Frontal cortex (tissue), 4 donors: ENCODE measurements around the gene SPATA31A3. TPM values are rescaled to one million over a fixed set of nuclear protein-coding genes. Genes with fewer than 3 reads are reported as not detected.
"Not testable (repeated sequence)": the region's sequence is repeated elsewhere in the genome, so short reads cannot be mapped to it uniquely, and the experiment has no call there.

Experiments
- DNase-seq, 2 donors: peaks; one replicate each; pipeline ENCODE4 v3.0.0; 2012; ENCODE audit warnings: low spot score in 2 of 2
- FAIRE-seq: peaks from 2 replicates; lab custom pipeline; 2012; peaks lifted over from hg19 to GRCh38; lab: Jason Lieb, UNC
- small RNA-seq: library from RNA; depleted of rRNA; stranded (forward); fragments of <200 nt; gene quantifications from one replicate; pipeline ENCODE3, GENCODE V24; 2014
- total RNA-seq: library from RNA; depleted of rRNA; stranded (reverse); fragments of >200 nt; gene quantifications from one replicate; pipeline ENCODE4 v1.2.3, GENCODE V29; 2014
- donor health status: control.
- donor health status: control.
- donor health status: control.

Gene SPATA31A3
- total RNA-seq = not detected

DNA sequence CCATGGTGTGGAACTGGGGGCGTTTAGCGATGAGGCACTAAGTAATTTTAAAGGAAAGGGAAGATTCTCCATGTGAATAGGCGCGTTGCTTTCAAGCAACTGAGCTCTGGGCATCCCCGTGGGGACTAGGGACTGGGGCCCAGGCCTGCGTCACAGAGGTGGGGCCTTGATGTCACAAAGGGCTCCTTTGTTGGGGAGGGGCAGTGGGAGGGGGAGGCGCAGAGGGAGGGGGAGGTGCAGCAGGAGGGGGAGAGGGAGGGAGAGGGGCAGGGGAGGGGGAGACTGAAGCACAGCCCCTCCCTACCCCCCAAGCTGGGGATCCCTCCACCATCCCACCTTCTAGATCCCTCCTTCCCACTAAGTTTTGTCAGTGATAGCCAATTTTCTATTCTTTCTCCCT, at the start of gene SPATA31A3:
SPATA31A3 (minus strand) TSS at position 101 of the 400 bp plus-strand sequence; CDS start at position 72, 29 bp downstream.
- not testable (repeated sequence) for DNase-seq, FAIRE-seq

DNA sequence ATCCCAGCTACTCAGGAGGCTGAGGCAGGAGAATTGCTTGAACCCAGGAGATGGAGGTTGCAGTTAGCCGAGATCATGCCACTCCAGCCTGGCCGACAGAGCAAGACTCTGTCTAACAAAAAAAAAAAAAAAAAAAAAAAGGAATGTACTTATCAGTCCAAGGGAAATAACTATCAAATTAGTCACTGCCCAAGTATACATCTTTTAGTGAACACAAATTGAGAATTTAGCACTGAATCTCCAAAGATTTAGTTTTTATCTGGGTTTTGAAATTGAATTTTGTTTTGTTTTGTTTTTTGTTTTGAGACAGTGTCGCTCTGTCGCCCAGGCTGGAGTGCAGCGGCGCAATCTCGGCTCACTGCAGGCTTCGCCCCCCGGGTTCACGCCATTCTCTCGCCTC, 39.8 kb downstream of the SPATA31A3 start:
- not testable (repeated sequence) for FAIRE-seq, DNase-seq

DNA sequence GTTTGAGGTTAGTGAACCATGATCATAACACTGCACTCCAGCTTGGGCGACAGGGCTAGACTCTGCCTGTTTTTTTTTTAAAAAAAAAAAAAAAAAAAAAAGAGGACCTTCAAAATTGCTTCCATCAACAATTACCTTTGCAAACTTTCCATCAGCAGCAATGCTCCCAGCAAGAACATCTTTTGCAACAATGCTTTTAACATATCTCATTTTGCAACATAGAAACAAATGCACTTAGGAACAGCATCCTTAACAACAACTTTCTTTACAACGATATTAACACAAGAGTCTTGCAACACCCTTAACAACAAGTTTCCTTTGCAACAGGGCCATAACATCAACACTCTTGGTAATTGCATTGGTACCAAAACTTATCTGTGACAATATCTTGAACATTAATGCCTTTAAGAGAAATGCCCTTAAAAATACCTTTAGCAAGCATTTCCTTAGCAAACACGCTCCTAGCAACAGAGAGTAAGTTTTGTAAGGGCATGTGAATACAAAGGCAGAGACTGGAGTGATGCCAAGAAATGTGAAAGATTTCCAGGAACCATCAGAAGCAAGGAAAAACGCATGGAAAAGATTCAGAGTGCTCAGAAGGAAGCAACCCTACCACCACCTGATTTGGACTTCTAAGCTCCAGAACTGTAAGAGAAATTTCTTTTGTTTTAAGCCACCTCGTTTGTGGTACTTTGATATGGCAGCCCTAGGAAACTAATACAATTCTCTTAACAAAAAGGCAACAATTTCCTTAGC, 49.8 kb downstream of the SPATA31A3 start:
- DNase-seq, FAIRE-seq: not testable (repeated sequence)

DNA sequence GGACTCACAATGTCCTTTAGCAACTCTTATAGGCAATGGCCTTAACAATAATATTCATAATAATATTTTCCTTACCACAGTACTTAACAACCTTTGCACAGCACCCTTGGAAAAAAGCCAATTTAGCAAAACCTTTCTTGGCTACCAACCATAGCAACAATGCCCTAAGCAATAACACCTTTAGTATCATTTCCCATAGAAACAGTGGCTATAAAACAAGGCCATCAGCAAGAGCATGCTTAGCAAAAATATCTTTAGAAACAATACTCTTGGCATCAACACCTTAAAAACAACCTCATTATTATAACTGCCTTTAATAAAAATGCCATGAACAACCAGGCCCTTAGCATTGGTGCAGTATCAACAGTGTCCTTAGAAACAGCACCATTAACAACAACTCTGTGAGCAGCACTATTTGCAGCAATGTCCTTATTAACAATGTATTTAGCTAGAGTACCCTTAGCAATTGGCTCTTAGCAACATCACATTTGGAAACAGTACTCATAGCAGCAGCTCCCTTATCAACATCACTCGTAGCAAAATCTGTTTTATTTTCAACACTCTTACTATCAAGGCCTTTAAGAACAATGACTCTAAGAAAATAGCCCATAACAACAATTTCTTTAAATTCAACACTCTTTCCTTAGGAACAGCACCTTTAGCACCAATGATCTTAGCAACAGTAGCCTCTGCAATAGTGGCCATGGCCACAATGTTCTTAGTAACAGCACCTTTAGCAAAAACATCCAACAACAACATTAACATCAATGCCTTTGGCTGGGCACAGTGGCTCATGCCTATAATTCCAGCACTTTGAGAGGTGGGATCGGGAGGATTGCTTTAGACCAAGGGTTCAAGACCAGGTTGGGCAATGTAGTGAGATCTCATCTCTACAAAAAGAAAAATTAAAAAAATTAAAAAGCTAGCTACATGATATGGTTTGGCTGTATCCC, 52.2 kb downstream of the SPATA31A3 start:
- FAIRE-seq, DNase-seq: not testable (repeated sequence)

DNA sequence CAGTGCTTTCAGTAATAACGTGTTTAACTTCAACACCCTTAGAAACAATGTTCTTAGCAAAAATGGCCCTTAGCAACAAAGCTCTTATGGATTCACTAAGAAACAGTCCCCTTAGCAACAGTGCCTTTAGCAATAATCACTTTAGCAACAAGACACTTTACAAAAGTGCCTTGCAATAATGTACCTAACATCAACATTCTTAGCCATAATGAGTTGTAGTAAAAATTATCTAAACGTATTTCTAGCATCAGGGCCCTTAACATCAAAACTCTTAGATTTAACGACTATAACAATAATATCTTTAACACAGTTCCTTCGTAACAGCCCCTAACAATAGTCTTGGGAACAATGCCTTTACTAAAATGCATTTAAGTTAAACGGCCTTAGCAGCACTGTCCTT, 54.0 kb downstream of the SPATA31A3 start:
- DNase-seq, FAIRE-seq: not testable (repeated sequence)

DNA sequence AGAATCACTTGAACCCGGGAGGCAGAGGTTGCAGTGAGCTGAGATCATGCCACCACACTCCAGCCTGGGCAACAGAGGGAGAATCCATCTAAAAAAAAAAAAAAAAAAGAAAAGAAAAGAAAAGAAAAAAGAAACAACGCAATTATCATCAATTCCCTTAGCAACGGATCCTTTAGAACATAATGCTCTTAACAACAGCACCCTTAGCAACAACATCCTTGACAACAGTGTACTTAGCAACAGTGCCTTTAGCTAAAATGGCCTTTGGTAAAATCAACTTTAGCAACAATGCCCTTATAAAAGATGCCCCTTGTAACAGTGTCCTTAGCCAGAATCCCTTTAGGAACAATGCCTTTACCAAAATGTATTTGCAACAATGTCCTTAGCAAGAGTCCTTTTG, 54.7 kb downstream of the SPATA31A3 start:
- not testable (repeated sequence) for FAIRE-seq, DNase-seq

Small RNA genes lying within 50 kb of the gene (small RNA-seq; reads per million reads assigned to genes)
- gene AL353770.1 = not detected
- gene AL353770.2 = not detected

Other genes starting within 250 kb of the SPATA31A3 start
- gene ZNF658, start 91.8 kb downstream of the SPATA31A3 start, total RNA-seq = 28.5 TPM